Breast epithelium (tissue), 4 donors: ENCODE measurements around the gene POR. TPM values are rescaled to one million over a fixed set of nuclear protein-coding genes. Genes with fewer than 3 reads are reported as not detected.
"Not testable (repeated sequence)": the region's sequence is repeated elsewhere in the genome, so short reads cannot be mapped to it uniquely, and the experiment has no call there.

Source experiments
- DNase-seq, 2 donors: peaks; one replicate each; pipeline ENCODE4 v3.0.0-alpha.2; 2019; ENCODE audit warnings: low spot score in 2 of 2
- H3K27ac ChIP-seq, 2 donors: fragments of 200-600 bp; sonication (generic) in 1 of 2; one replicate each; pipeline ENCODE4 v1.5.1; 2016 to 2019; ENCODE audit warnings: mild to moderate bottlenecking in 1 of 2
- H3K27me3 ChIP-seq, 2 donors: fragments of 200-600 bp; sonication (generic) in 1 of 2; one replicate each; pipeline versions ENCODE4 v1.5.1 to v1.6.0; 2017 to 2019; ENCODE audit warnings: control low read depth in 1 of 2, mild to moderate bottlenecking in 1 of 2
- H3K36me3 ChIP-seq: fragments of 200-600 bp; one replicate; pipeline ENCODE4 v1.5.1; 2019
- H3K4me1 ChIP-seq, 2 donors: fragments of 200-600 bp; sonication (generic); one replicate each; pipeline ENCODE4 v1.5.1; 2016 to 2019; ENCODE audit warnings: control low read depth in 1 of 2
- H3K4me3 ChIP-seq, 3 donors: fragments of 200-600 bp; sonication (generic); 1 replicate in 2 of 3; 2 replicates in 1 of 3; pipeline ENCODE4 v1.5.1; 2016 to 2019; ENCODE audit warnings: mild to moderate bottlenecking in 3 of 3, moderate library complexity in 2 of 3
- H3K9me3 ChIP-seq, 2 donors: fragments of 200-600 bp; sonication (generic) in 1 of 2; one replicate each; pipeline ENCODE4 v1.5.1; 2016 to 2019; ENCODE audit warnings: control low read depth in 1 of 2
- CTCF ChIP-seq, 3 donors: fragments of 450-650 bp; IDR thresholded peaks; one replicate each; pipeline ENCODE4 v1.5.1; 2016 to 2017; ENCODE audit warnings: antibody characterized with exemption in 3 of 3, mild to moderate bottlenecking in 3 of 3, moderate library complexity in 3 of 3
- POLR2A ChIP-seq: fragments of 450-650 bp; IDR thresholded peaks from one replicate; pipeline ENCODE4 v1.6.1; 2016; ENCODE audit warnings: antibody characterized with exemption, mild to moderate bottlenecking, moderate library complexity
- POLR2AphosphoS5 ChIP-seq, 3 donors: sonication (generic); formaldehyde crosslinking; IDR thresholded peaks; one replicate each; pipeline ENCODE4 v1.6.1; 2017; ENCODE audit warnings: antibody characterized with exemption in 3 of 3
- intact Hi-C: fragments of 100-400 bp; cut with DNase I; formaldehyde crosslinking; loops from one replicate; pipeline ENCODE4 v1.15.1; 2023; ENCODE audit warnings: low total_unique reads
- total RNA-seq, 3 donors: library from RNA; depleted of rRNA; stranded (reverse); fragments of >200 nt; gene quantifications; one replicate each; pipeline ENCODE4 v1.1.0, GENCODE V29; 2016

The POR gene
- total RNA-seq, 3 donors from 2014 or later: 62.1 to 123 (median 87.7) TPM

DNA sequence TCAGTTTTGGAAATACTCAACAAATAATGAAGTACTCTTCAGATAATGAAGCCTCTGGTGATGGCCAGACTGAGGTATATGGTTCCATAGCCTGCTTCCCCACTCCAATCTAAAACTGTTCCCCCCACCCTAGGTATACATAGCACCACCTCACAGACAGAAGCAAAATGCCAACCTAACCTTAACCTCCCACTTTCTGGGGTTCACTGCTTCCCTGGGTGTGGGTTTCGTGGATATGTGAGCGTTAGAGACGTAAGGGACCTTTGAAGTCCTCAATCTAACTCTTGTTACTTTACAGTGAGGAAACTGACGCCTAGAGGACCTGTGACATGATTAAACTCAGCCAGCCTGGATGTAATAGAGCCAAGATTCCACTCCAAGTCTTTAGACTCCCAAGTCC is 34.7 kb upstream of the POR start:
- H3K4me3 ChIP-seq: no peak overlapping the region
- DNase-seq: no peak

GRCh38 chr7:75881436-75882095 is 33.4 kb upstream of the POR start:
- Histone ChIP-seq H3K4me3 (no peak overlapping the region), H3K4me1 (peaks cover 0 to 5% of the 10 kb centered on the region in 2 donors), H3K9me3 (no peaks in the 10 kb centered on the region), H3K27ac (no peak overlapping the region), H3K36me3 (peaks cover 4% of the 10 kb centered on the region), H3K27me3 (no peaks in the 10 kb centered on the region)
- TF ChIP-seq CTCF (IDR thresholded peaks at IDR 0.05) (no peak), POLR2AphosphoS5 (IDR thresholded peaks at IDR 0.05) (no peak), POLR2A (no peak)
- intact Hi-C loops: no loop called here
- DNase-seq: no peak

More for the DNA sequence above, 34.7 kb upstream of the POR start:
- Histone ChIP-seq H3K27me3 (no peaks in the 10 kb centered on the region), H3K4me1 (peaks cover 0 to 5% of the 10 kb centered on the region in 2 donors), H3K36me3 (peaks cover 4% of the 10 kb centered on the region), H3K27ac (no peak overlapping the region), H3K9me3 (no peaks in the 10 kb centered on the region)
- intact Hi-C loops: no loop called here
- no peak for TF ChIP-seq POLR2A
- TF ChIP-seq POLR2AphosphoS5 (IDR thresholded peaks at IDR 0.05): no peak
- TF ChIP-seq CTCF (IDR thresholded peaks at IDR 0.05): no peak

DNA sequence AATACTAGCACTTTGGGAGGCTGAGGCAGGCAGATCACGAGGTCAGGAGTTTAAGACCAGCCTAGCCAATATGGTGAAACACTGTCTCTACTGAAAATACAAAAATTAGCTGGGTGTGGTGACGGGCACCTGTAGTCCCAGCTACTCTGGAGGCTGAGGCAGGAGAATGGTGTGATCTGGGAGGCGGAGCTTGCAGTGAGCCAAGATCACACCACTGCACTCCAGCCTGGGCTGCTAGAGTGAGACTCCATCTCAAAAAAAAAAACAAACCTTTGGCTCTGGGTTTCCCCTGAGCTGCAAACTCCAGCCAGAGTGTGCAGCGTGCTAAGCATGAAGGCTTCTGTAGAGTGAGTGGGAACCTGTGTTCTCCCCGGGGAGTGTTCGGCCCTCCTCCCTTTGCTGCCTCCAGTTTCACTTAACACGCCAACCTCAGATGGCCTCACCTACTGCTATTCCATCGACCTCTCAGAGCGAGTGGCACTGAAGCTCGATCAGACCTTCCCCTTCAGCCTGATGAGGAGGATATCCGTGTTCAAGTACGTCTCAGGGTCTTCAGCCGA is 31.6 kb upstream of the POR start:
- H3K27ac ChIP-seq, intact Hi-C loops, H3K4me1 ChIP-seq, DNase-seq, H3K36me3 ChIP-seq, H3K4me3 ChIP-seq, H3K9me3 ChIP-seq, H3K27me3 ChIP-seq: not testable (repeated sequence)

DNA sequence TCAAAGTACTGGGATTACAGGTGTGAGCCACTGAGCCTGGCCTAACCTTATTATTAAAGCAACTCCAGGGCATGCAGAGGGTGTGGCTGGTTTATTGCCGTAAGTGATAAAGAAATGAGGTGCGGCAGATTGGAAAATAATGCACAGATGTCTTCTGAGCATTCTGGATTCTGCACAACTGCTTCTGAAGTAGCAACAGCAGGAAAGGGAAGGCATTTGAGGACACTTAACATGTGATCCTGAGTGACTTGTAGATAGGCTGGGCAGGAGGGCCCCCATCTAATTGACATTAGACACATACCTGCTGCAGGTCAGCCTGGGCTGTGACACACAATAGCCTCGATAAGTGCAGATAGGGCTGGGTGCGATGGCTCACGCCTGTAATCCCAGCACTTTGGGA is 30.5 kb upstream of the POR start:
- no peaks in the 10 kb centered on the region for H3K27me3 ChIP-seq
- H3K9me3 ChIP-seq: no peaks in the 10 kb centered on the region
- DNase-seq: no peak
- H3K36me3 ChIP-seq: peaks cover 4% of the 10 kb centered on the region
- H3K27ac ChIP-seq: no peak overlapping the region
- TF ChIP-seq POLR2AphosphoS5 (IDR thresholded peaks at IDR 0.05) (no peak), POLR2A (no peak), CTCF (IDR thresholded peaks at IDR 0.05) (no peak)
- H3K4me3 ChIP-seq: no peak overlapping the region
- peaks cover 0 to 5% of the 10 kb centered on the region in 2 donors for H3K4me1 ChIP-seq
- intact Hi-C loops: no loop called here

DNA sequence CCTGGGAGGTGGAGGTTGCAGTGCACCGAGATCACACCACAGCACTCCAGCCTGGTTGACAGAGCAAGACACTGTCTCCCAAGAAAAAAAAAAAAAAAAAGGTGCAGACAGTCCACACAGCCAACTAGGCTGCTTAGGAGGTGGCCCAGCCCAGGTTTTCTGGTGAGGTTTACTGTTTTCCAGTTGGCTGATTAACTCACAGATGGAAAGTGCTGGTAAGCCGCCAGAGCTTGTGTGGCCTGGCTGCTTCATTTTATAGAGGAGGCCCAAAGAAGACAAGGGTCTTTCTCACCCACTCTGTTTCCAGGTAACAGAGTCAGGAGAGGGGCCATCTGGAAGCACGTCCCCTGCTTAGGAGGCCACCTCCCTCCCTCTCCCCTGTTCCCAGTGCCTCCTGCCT is 29.9 kb upstream of the POR start:
- TF ChIP-seq CTCF (IDR thresholded peaks at IDR 0.05) (no peak), POLR2A (no peak), POLR2AphosphoS5 (IDR thresholded peaks at IDR 0.05) (no peak)
- no peak for DNase-seq
- peaks cover 4% of the 10 kb centered on the region for H3K36me3 ChIP-seq

More for the DNA sequence above, 29.9 kb upstream of the POR start:
- Histone ChIP-seq H3K9me3 (no peaks in the 10 kb centered on the region), H3K4me3 (no peak overlapping the region), H3K27ac (no peak overlapping the region), H3K4me1 (peaks cover 0 to 5% of the 10 kb centered on the region in 2 donors), H3K27me3 (no peaks in the 10 kb centered on the region)
- intact Hi-C loops: no loop called here
